B cell (primary cell): ENCODE results near the gene H6PD.

ENCODE experiments used
- EZH2 ChIP-seq: IDR thresholded peaks from 2 replicates; pipeline ENCODE4 v1.6.1; 2012; ENCODE audit warnings: borderline replicate concordance, low read depth, mild to moderate bottlenecking, moderate library complexity, low read length; ENCODE audit not compliant: insufficient read depth, poor library complexity, severe bottlenecking
- TF ChIP-seq, protein P1 (sequence below): fragments of 200-600 bp; IDR thresholded peaks from one replicate; pipeline ENCODE4 v1.8.0; 2022; ENCODE audit warnings: antibody characterized with exemption, mild to moderate bottlenecking

DNA sequence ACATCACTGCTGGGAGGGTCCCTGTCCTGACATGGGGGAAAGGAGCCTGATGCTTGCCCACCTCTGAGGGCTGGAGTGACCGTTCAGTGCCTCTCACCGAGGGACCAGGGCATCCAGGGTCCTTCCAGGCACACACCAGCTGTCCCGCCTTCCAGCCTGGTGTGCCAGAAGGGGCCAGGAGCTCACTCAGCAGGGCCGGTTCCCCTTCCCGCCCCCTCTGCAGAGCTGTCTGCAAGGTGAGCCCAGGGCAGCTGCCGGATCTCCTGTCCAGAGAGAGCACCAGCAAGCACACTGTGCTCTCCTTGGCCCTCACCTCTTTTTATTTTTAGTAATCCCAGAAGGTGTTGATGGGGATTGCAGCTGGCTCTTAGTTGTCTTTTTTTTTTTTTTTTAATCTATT is 16.9 kb downstream of the H6PD start:
- TF ChIP-seq, protein P1, sequence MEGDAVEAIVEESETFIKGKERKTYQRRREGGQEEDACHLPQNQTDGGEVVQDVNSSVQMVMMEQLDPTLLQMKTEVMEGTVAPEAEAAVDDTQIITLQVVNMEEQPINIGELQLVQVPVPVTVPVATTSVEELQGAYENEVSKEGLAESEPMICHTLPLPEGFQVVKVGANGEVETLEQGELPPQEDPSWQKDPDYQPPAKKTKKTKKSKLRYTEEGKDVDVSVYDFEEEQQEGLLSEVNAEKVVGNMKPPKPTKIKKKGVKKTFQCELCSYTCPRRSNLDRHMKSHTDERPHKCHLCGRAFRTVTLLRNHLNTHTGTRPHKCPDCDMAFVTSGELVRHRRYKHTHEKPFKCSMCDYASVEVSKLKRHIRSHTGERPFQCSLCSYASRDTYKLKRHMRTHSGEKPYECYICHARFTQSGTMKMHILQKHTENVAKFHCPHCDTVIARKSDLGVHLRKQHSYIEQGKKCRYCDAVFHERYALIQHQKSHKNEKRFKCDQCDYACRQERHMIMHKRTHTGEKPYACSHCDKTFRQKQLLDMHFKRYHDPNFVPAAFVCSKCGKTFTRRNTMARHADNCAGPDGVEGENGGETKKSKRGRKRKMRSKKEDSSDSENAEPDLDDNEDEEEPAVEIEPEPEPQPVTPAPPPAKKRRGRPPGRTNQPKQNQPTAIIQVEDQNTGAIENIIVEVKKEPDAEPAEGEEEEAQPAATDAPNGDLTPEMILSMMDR = no peak
- TF ChIP-seq EZH2 = no peak
